Measurements from ENCODE around the gene ABCC10.

ABCC10 gene

DNA sequence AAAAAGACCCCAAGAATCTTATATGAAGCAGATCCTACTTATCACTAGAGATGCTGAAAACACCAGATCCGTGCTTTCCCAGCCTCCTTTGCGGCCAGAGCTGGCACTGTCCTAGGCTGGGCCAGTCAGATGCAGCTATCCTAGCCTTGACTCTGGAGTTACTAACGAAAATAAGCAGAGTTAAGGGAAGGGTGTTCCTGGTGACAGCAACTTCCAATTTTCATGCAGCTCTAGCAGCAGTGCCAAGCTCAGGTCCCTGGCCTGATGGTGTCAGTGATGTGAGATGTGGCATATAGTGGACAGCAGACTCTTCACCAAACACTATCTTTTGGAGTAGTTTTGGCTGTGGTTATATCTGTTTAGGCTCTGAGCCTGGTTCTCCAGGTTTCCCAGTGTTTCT is 25.6 kb upstream of the ABCC10 start:
- TF ChIP-seq CTCF (IDR thresholded peaks at IDR 0.05; ENCODE audit: low read depth, low read length, poor library complexity, severe bottlenecking) (no peak), EZH2phosphoT487 (IDR thresholded peaks at IDR 0.05; ENCODE audit: borderline replicate concordance, low read length) (no peak)
- Histone ChIP-seq H3K4me3 (ENCODE audit: low read length) (no peak overlapping the region), H3K9me3 (ENCODE audit: control insufficient read depth, insufficient read depth, low read length) (no peaks in the 10 kb centered on the region), H3K9me2 (replicated peaks; ENCODE audit: control insufficient read depth, low read length) (no peaks in the 10 kb centered on the region), H3K36me3 (ENCODE audit: control insufficient read depth, low read length) (peaks cover 90% of the 10 kb centered on the region), H4K20me1 (ENCODE audit: control insufficient read depth, insufficient read depth, low read depth, low read length) (no peaks in the 10 kb centered on the region), H3F3A (ENCODE audit: control insufficient read depth, insufficient read depth) (peaks cover 5% of the 10 kb centered on the region), H3K79me2 (ENCODE audit: control insufficient read depth, low read length) (peaks cover 23% of the 10 kb centered on the region), H3K4me1 (ENCODE audit: control insufficient read depth, low read length) (peaks cover 15% of the 10 kb centered on the region), H3K27me3 (ENCODE audit: control insufficient read depth, low read length) (no peaks in the 10 kb centered on the region), H3K4me2 (ENCODE audit: low read length) (no peak overlapping the region), H3K27ac (ENCODE audit: low read depth, low read length) (no peak overlapping the region)

GRCh38 chr6:43402820-43403219 is 24.5 kb upstream of the ABCC10 start:
- Histone ChIP-seq H3K36me3 (ENCODE audit: control insufficient read depth, low read length) (peaks cover 91% of the 10 kb centered on the region), H4K20me1 (ENCODE audit: control insufficient read depth, insufficient read depth, low read depth, low read length) (no peaks in the 10 kb centered on the region), H3K79me2 (ENCODE audit: control insufficient read depth, low read length) (peaks cover 16% of the 10 kb centered on the region), H3K4me3 (ENCODE audit: low read length) (no peak overlapping the region), H3F3A (ENCODE audit: control insufficient read depth, insufficient read depth) (no peaks in the 10 kb centered on the region), H3K4me2 (ENCODE audit: low read length) (no peak overlapping the region), H3K27ac (ENCODE audit: low read depth, low read length) (no peak overlapping the region), H3K4me1 (ENCODE audit: control insufficient read depth, low read length) (peaks cover 4% of the 10 kb centered on the region), H3K9me3 (ENCODE audit: control insufficient read depth, insufficient read depth, low read length) (no peaks in the 10 kb centered on the region), H3K9me2 (replicated peaks; ENCODE audit: control insufficient read depth, low read length) (no peaks in the 10 kb centered on the region), H3K27me3 (ENCODE audit: control insufficient read depth, low read length) (no peaks in the 10 kb centered on the region)
- TF ChIP-seq CTCF (IDR thresholded peaks at IDR 0.05; ENCODE audit: low read depth, low read length, poor library complexity, severe bottlenecking), result no peak
- no peak for TF ChIP-seq EZH2phosphoT487 (IDR thresholded peaks at IDR 0.05; ENCODE audit: borderline replicate concordance, low read length)

DNA sequence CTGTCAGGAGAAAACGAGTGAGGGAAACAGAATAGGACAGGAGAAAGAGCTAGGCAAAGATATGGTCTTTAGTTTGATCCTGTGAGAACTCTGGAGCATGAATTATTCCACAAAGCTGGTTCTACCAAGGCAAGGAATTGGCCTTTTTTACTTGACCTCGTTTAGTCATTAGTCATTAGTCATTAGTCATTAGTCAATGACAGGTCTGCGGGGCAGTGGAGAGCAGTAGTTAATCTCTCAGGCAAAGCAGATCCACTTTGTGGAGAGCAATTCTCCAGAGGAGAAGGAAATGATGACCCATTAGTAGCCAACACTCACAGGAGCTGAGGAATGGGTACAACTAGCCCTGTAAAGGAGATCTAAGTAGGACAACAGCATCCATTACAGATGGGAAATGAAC is 22.0 kb upstream of the ABCC10 start:
- H3K36me3 ChIP-seq (ENCODE audit: control insufficient read depth, low read length), result peaks cover 87% of the 10 kb centered on the region
- H3K9me2 ChIP-seq (replicated peaks; ENCODE audit: control insufficient read depth, low read length), result no peaks in the 10 kb centered on the region
- H3K27ac ChIP-seq (ENCODE audit: low read depth, low read length), result no peak overlapping the region
- H3F3A ChIP-seq (ENCODE audit: control insufficient read depth, insufficient read depth), result peaks cover 4% of the 10 kb centered on the region; the same call in 1 of the 2 replicates
- H3K4me2 ChIP-seq (ENCODE audit: low read length), result no peak overlapping the region
- no peaks in the 10 kb centered on the region for H3K4me1 ChIP-seq (ENCODE audit: control insufficient read depth, low read length)
- no peaks in the 10 kb centered on the region for H3K27me3 ChIP-seq (ENCODE audit: control insufficient read depth, low read length)
- TF ChIP-seq EZH2phosphoT487 (IDR thresholded peaks at IDR 0.05; ENCODE audit: borderline replicate concordance, low read length), result no peak
- no peak for TF ChIP-seq CTCF (IDR thresholded peaks at IDR 0.05; ENCODE audit: low read depth, low read length, poor library complexity, severe bottlenecking)
- H4K20me1 ChIP-seq (ENCODE audit: control insufficient read depth, insufficient read depth, low read depth, low read length), result no peaks in the 10 kb centered on the region
- peaks cover 6% of the 10 kb centered on the region; the same call in 1 of the 2 replicates for H3K79me2 ChIP-seq (ENCODE audit: control insufficient read depth, low read length)
- H3K4me3 ChIP-seq (ENCODE audit: low read length), result no peak overlapping the region
- no peaks in the 10 kb centered on the region for H3K9me3 ChIP-seq (ENCODE audit: control insufficient read depth, insufficient read depth, low read length)

All from DOHH2 (cell line).